Body of pancreas (tissue), 4 donors: ENCODE measurements around the gene AKT3.

Source experiments
- POLR2A ChIP-seq, 3 donors: fragments of 450-650 bp; IDR thresholded peaks; one replicate each; pipeline ENCODE4 v1.6.1; 2016; ENCODE audit warnings: antibody characterized with exemption in 3 of 3, mild to moderate bottlenecking in 2 of 3
- TF ChIP-seq, protein P1 (sequence below), 7 experiments: fragments of 450-650 bp in 4 of 7; fragments of 200-600 bp in 3 of 7; sonication (generic) in 3 of 7; IDR thresholded peaks; one replicate each; pipeline ENCODE4 v1.5.1; 2016 to 2019; ENCODE audit warnings: antibody characterized with exemption in 7 of 7

DNA sequence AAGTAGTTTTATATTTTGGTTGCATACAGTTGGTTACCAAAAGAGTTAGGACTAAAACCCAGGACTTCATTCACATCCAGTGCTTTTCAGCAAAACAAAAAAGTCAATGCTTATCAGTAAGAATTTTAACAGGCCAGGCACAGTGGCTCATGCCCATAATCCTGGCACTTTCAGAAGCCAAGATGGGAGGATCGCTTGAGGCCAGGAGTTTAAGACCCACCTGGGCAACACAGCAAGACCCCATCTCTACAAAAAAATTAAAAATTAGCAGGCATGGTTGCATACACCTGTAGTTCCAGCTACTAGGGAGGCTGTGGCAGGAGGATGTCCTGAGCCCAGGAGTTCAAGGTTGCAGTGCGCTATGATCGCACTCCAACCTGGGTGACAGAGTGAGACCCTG, 47.3 kb downstream of the AKT3 start:
- TF ChIP-seq, protein P1, sequence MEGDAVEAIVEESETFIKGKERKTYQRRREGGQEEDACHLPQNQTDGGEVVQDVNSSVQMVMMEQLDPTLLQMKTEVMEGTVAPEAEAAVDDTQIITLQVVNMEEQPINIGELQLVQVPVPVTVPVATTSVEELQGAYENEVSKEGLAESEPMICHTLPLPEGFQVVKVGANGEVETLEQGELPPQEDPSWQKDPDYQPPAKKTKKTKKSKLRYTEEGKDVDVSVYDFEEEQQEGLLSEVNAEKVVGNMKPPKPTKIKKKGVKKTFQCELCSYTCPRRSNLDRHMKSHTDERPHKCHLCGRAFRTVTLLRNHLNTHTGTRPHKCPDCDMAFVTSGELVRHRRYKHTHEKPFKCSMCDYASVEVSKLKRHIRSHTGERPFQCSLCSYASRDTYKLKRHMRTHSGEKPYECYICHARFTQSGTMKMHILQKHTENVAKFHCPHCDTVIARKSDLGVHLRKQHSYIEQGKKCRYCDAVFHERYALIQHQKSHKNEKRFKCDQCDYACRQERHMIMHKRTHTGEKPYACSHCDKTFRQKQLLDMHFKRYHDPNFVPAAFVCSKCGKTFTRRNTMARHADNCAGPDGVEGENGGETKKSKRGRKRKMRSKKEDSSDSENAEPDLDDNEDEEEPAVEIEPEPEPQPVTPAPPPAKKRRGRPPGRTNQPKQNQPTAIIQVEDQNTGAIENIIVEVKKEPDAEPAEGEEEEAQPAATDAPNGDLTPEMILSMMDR (IDR thresholded peaks at IDR 0.05) = no peak
- no peak for TF ChIP-seq POLR2A (IDR thresholded peaks at IDR 0.05)
